Left forelimb (tissue), 1 donor: ENCODE data around the gene CD99.
"Not testable (repeated sequence)": the region's sequence is repeated elsewhere in the genome, so short reads cannot be mapped to it uniquely, and the experiment has no call there.

Experiments
- DNase-seq: peaks from one replicate; pipeline ENCODE4 v3.0.0-alpha.2; 2018; ENCODE audit warnings: low spot score

CD99 gene

GRCh38 chrX:2727264-2727663 lies 36.2 kb downstream of the CD99 start:
- DNase-seq = not testable (repeated sequence)

GRCh38 chrX:2732076-2732475 lies 41.0 kb downstream of the CD99 start:
- no peak for DNase-seq

- DNase-seq = no peak
These were observed 41.6 kb downstream of the CD99 start for GRCh38 chrX:2732649-2733048.

GRCh38 chrX:2733286-2733685 lies 42.2 kb downstream of the CD99 start:
- DNase-seq = no peak

DNA sequence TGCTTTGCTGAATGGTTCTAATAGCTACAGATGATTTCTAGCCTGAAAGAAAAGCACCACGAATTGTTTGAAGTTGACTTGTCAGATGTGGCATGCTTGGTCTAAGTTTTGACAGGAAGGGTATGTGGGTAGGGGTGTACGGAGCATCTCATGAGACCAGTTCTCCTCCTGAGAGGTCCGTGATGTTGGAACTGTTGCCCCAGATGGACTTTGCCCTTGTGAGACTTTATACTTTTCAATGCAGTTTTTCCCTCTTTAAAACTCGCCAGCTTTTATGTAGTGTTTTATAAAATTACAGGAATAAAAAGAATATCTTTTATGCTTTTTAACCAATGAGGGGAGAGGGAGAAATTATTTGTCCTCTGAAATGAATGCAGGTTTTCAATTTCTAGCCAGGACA lies 44.2 kb downstream of the CD99 start:
- no peak for DNase-seq

GRCh38 chrX:2740672-2741071 lies 49.6 kb downstream of the CD99 start:
- DNase-seq = no peak

DNA sequence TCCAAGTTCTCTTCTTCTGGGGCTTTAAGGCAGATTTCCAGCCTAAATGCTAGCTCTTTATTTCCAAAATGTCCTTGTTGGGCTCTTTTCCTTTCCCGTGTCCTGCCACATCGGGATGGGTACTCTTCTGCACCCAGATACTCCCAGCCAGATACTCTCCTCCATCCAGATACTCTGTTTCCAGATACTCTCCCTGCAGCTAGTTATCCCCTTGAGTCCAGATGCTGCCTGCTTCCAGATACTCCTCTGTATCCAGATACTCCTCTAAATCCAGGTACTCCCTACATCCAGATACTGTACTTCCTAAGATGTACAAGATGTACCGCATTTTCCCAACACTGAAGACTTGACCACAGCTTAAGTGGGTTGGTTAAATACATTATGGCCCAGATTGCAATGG lies 50.3 kb downstream of the CD99 start:
- no peak for DNase-seq

- DNase-seq = not testable (repeated sequence)
These were observed 55.2 kb downstream of the CD99 start for GRCh38 chrX:2746250-2746649.

GRCh38 chrX:2748171-2748814 lies 57.2 kb downstream of the CD99 start:
- no peak for DNase-seq

GRCh38 chrX:2748815-2749188 lies 57.7 kb downstream of the CD99 start:
- no peak for DNase-seq

DNA sequence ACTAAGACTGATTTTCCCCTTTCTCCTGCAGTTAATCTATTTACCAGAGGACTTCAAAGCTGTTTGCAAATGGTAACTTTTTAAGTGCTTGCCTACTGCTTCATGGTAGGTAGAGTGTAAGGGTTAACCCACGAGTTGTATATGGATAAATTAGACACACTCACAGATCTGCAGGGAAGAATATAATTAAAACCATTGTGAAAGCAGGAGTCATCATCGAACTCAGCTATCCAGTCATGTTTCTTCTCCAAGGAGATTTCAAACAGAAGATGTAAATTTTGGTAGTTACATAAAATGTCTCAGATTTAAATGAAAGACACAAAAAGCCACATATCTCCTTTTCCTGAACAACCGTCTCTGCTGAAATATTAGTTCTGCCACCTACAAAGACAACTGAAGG lies 60.2 kb downstream of the CD99 start:
- DNase-seq = no peak

- not testable (repeated sequence) for DNase-seq
These were observed 60.8 kb downstream of the CD99 start, which contains the start of gene XG for GRCh38 chrX:2751874-2752300. Gene XG (plus strand): TSS chrX:2752040. CDS start chrX:2752275, 235 bp downstream.

- DNase-seq = not testable (repeated sequence)
These were observed 61.3 kb downstream of the CD99 start for GRCh38 chrX:2752441-2752840.

DNA sequence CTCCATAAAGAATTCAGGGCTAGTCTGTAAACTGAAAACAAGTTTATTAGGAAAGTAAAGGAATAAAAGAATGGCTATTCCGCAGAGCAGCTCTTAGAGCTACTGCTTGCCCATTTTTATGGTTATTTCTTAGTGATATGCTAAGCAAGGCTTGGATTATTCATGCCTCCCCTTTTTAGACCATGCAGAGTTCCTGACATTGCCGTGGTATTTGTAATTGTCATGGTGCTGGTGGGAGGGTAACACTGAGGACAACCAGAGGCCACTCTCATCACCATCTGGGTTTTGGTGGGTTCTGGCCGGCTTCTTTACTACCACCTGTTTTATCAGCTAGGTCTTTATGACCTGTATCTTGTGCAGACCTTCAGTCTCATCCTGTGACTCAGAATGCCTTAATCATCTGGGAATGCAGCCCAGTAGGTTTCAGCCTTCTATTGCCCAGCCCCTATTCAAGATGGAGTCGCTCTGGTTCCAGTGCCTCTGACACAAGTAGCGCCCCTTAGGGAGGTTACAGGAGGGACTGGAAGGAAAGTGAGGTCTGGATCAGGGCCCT lies 64.1 kb downstream of the CD99 start:
- not testable (repeated sequence) for DNase-seq

- no peak for DNase-seq
These were observed 65.5 kb downstream of the CD99 start for GRCh38 chrX:2756548-2756947.

DNA sequence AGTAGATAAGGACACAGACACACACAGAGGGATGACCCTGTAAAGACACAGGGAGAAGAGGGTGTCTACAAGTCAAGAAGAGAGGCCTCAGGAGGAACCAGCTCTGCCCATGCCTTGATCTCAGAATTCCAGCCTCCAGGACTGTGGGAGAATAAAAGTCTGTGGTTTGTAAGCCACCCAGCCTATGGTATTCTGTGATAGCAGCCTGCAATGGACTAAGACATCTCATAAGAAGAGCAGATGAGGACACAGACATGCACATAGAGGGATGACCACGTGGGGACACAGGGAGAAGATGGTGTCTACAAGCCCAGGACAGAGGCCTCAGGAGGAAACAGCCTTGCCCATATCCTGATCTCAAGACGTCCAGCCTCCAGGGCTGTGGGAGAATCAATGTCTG lies 70.2 kb downstream of the CD99 start:
- DNase-seq = no peak

DNA sequence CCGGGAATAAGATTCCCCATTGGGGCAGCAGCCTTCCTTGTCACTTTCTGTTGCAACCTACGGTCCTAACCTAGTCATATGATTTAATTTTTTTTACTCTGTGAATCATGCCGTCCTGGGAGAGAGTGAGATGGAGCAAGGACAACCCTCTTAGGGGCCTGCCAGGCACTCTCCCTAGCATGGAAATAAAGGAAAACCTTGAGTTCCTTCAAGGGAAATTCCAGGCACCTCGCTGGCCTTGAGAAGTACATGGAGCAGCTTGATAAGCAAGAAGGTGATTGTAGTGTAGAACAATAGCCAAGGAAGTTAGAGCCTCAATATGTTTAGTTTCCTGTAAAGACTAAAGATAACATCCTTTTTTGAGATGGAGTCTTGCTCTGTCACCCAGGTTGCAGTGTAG lies 71.6 kb downstream of the CD99 start:
- DNase-seq = not testable (repeated sequence)

- not testable (repeated sequence) for DNase-seq
These were observed 73.9 kb downstream of the CD99 start for GRCh38 chrX:2764766-2765548.

- no peak for DNase-seq
These were observed 74.4 kb downstream of the CD99 start for GRCh38 chrX:2765549-2765830.

DNA sequence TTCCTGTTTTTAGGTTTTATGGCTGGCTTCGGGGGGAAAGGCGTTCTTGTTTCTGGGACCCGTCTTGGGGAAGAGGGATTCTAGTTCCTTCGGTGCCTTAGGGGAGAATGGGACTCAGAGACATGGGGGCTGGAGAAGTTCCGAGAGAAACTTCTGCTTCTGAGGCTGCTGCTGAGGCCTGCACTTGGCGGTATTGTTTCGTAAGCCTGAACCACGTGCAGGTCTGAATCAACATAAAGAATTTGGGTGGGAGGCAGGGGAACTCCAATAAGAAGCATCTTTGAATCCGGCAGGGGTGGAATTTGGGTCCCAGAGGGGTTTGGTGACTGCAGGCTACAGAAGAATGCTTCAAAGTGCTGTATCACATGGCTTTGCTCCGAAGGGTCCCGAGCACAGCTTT lies 75.8 kb downstream of the CD99 start:
- DNase-seq = no peak

- DNase-seq = no peak
These were observed 76.7 kb downstream of the CD99 start for GRCh38 chrX:2767631-2768455.

- no peak for DNase-seq
These were observed 78.5 kb downstream of the CD99 start for GRCh38 chrX:2769615-2770014.
